Bronchial epithelial cell (primary cell): ENCODE results near the gene ZNF197. TPM values are rescaled to one million over a fixed set of nuclear protein-coding genes. Genes with fewer than 3 reads are reported as not detected.

Experiments
- DNase-seq: peaks from one replicate; pipeline ENCODE4 v3.0.0-alpha.2; 2010; ENCODE audit warnings: low read depth
- FAIRE-seq: peaks from 2 replicates; lab custom pipeline; 2011; peaks lifted over from hg19 to GRCh38; lab: Jason Lieb, UNC
- H3K27me3 ChIP-seq: 2 replicates; pipeline ENCODE4 v1.5.1; 2011; ENCODE audit warnings: low read length; ENCODE audit not compliant: control insufficient read depth, insufficient read depth
- H3K36me3 ChIP-seq: 2 replicates; pipeline ENCODE4 v1.5.1; 2011; ENCODE audit warnings: low read length; ENCODE audit not compliant: control insufficient read depth, insufficient read depth
- H3K4me3 ChIP-seq: 2 replicates; pipeline ENCODE4 v1.5.1; 2011; ENCODE audit warnings: mild to moderate bottlenecking, low read depth, low read length, control low read depth
- CTCF ChIP-seq: IDR thresholded peaks from 2 replicates; pipeline ENCODE4 v1.5.1; 2011; ENCODE audit warnings: mild to moderate bottlenecking, moderate library complexity, low read length, control low read depth, inconsistent platforms; ENCODE audit not compliant: insufficient read depth, severe bottlenecking
- total RNA-seq: library from RNA; depleted of rRNA; stranded (reverse); fragments of >200 nt; gene quantifications from 2 replicates; pipeline ENCODE4 v1.2.1, GENCODE V29; 2014

Gene ZNF197
- total RNA-seq, 1 donor from 2014 or later, result 17.6 TPM

DNA sequence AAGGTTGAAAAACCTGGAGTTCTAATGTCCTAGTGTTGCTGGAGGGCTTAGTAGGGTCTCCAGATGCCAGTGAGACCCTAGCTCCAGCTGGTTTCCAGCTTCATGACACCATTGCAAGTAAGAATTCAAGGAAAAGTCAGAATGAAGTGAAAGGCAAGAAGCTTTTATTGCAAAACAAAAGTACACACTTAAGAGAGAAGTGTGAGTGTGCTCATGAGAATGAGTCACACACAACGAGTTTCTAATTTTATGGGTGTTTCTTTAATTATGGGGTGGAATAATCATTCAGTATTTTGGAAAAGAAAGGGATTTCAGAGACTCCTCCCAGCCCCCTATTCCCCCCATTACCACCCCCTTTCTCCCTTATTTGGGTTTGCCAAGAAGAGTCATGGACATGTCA is 63.1 kb downstream of the ZNF197 start:
- TF ChIP-seq CTCF, result no peak
- H3K4me3 ChIP-seq, result no peak overlapping the region
- no peaks in the 10 kb centered on the region for H3K36me3 ChIP-seq
- FAIRE-seq (no peak), DNase-seq (peak; percentile 8)
- H3K27me3 ChIP-seq, result no peaks in the 10 kb centered on the region

Other genes with a start within 250 kb of the ZNF197 start
- 4.2 and 5.8 TPM in 2 replicates for gene ZNF445, start 147.4 kb upstream of the ZNF197 start, total RNA-seq
- gene ZKSCAN7, start 69.8 kb upstream of the ZNF197 start, total RNA-seq, result 2.2 and 2.9 TPM in 2 replicates
- under 0.01 and 0.26 TPM in 2 replicates for gene ZNF660, start 40.1 kb upstream of the ZNF197 start, total RNA-seq
- gene ZNF35, start 23.7 kb downstream of the ZNF197 start, total RNA-seq, result 14.0 and 14.5 TPM in 2 replicates
- 4.4 and 5.8 TPM in 2 replicates for gene ZNF502, start 87.6 kb downstream of the ZNF197 start, total RNA-seq
- gene ZNF501, start 104.6 kb downstream of the ZNF197 start, total RNA-seq, result 5.5 and 6.8 TPM in 2 replicates
- 11.0 and 11.3 TPM in 2 replicates for gene KIAA1143, start 136.6 kb downstream of the ZNF197 start, total RNA-seq
- 0.53 and 0.64 TPM in 2 replicates for gene KIF15, start 136.8 kb downstream of the ZNF197 start, total RNA-seq
- gene TMEM42, start 236.9 kb downstream of the ZNF197 start, total RNA-seq, result 17.1 and 25.7 TPM in 2 replicates
- under 0.01 TPM in 2 replicates for gene TGM4, start 249.6 kb downstream of the ZNF197 start, total RNA-seq